Mammary epithelial cell (primary cell): Measurements from ENCODE around the gene CHST15.

Source experiments
- EZH2 ChIP-seq: IDR thresholded peaks from 2 replicates; pipeline ENCODE4 v1.6.1; 2012; ENCODE audit warnings: low read length, inconsistent platforms, borderline replicate concordance
- TF ChIP-seq, protein P1 (sequence below), 2 donors: IDR thresholded peaks in 1 of 2; conservative IDR thresholded peaks in 1 of 2; 2 replicates each; pipeline ENCODE4 v1.5.1; 2011 to 2012; ENCODE audit warnings: inconsistent platforms in 2 of 2, low read length in 2 of 2, mild to moderate bottlenecking in 2 of 2, control low read depth in 1 of 2, low read depth in 1 of 2; ENCODE audit not compliant: insufficient read depth in 1 of 2; ENCODE audit errors: extremely low read depth in 1 of 2

DNA sequence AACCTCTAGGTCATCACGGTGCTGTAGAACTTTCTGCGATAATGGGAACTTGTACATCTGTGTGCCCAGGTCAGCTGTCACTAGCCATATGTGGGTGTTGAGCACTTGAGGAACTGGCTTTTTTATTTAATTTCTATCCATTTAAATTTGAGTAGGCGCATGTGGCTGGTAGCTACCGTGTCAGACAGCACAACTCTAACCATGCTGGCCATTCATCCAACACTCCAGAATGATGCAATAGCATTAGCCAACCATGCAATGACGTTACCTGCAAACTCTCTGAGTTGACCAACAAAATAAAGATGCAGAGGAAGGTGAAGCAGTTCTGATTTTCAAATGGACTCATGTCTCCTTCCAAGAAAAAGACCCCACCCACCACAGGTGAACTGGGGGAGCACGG, 24.4 kb upstream of the CHST15 start:
- TF ChIP-seq, protein P1, sequence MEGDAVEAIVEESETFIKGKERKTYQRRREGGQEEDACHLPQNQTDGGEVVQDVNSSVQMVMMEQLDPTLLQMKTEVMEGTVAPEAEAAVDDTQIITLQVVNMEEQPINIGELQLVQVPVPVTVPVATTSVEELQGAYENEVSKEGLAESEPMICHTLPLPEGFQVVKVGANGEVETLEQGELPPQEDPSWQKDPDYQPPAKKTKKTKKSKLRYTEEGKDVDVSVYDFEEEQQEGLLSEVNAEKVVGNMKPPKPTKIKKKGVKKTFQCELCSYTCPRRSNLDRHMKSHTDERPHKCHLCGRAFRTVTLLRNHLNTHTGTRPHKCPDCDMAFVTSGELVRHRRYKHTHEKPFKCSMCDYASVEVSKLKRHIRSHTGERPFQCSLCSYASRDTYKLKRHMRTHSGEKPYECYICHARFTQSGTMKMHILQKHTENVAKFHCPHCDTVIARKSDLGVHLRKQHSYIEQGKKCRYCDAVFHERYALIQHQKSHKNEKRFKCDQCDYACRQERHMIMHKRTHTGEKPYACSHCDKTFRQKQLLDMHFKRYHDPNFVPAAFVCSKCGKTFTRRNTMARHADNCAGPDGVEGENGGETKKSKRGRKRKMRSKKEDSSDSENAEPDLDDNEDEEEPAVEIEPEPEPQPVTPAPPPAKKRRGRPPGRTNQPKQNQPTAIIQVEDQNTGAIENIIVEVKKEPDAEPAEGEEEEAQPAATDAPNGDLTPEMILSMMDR (conservative IDR thresholded peaks at IDR 0.05 in 1 of 2, IDR thresholded peaks at IDR 0.05 in 1 of 2; ENCODE audit: extremely low read depth in 1 of 2, insufficient read depth in 1 of 2, low read depth in 1 of 2, low read length in 2 of 2), result no peak
- no peak for TF ChIP-seq EZH2
